ENCODE data around the gene LHX2.

The LHX2 gene

DNA sequence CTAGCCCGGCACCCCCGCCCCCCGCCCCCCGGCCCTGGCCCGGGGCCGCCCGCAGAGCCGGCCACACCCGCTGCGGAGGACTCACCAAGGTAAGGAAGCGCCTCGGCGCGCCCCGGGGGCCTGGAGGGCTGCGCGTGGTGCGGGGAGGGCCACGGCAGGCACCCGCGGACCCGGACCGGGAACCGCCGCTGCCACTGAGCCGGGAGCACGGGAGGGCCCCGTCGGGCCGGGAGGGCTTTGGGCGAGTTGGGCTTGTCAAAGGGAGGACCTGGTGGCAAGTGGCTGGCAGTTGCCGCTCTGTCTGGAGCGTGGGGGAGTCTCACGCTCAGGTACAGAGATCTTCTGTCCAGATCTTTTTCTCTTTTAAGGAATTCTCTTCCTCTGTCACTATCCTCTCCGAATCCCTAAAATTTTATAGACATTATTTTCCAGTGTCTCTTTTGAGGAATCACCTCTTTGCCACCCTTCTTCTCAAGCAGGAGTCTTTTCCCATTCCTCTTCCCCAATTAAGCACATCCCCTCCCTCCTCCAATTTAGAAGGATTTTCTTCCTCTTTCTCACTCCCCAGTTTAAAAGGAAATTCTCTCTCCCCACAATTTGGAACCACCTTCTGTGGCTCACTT, 11.3 kb upstream of the LHX2 start:
- peak; percentile 18 for DNase-seq

DNA sequence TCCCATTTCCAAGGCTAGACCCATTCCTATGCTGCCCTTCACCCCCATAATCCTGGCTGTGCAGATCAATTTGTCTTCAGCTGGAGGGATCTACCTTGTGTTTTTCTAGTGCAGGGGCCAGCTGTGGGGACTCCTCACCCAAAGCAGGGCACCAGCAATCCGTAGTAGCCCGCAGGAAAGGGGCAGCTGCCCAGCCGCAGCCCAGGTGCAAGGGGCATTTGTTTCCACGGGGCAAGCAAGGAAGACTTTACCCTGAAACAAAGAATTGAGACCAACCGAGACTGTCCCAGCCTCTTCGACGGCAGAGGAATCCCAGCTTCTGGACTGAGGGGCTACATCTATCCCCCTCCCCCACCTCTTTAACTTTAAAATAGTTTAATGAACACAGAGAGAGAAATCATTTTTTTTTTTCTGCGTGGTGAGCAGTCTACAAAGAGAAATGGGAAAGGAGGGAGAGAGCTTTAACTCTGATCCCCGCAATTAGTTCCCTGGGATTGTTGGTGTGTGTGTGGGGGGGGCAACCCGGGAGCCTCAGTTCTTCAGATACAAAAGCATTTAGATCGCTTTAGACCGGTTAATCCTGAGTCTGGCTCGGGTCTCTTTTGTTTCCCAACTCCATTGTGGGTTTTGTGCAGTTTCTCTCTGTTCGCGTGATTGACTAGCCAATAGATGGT, 10.6 kb upstream of the LHX2 start:
- peak; percentile 30 for DNase-seq

DNA sequence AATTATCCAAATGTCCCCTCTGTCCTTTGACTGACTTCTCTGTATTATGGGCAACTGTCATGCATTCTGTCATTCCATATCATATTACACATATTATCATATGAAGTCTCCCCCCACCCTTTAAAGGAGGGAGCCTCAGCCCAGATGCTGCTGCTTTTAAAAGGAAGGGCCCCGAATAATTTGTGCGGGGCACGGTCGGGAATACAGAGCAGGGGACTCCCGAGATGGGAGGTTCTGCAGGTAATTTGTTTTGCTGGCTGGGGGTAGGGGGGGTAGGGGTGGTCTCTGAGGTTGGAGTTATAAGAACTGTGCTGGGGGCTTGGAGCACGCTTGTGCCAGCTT, 10.1 kb upstream of the LHX2 start:
- DNase-seq = no peak

DNA sequence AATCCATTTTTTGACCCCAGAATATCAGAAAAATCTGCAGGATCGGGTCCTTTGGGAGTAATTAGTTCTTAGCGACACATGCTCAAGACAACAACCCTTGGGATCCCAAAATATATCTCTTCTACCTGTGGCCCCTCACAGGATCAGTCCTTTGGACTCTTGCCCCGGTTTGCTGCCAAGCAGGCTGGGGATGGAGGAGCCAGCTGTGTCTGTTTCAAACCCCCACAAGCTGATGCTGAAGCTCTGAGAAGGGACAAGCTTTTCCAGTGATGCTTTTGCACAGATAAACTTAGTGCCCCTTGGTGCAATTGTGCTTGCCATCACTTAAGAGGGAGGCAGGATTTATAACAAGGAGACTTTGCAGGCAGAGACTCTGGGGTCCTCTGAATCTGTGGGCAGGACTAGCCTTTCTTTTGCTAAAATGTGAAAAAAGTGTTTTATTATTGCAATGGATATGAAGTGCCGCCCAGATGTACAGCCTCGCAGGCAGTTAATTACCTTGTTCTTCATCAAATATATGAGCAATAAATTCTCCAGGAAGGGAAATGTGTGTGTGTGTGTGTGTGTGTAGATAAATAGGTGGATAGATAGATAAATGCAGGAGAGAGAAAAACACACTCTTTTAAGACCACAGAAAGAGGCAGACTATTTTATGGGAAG, 9.6 kb upstream of the LHX2 start:
- DNase-seq = no peak

DNA sequence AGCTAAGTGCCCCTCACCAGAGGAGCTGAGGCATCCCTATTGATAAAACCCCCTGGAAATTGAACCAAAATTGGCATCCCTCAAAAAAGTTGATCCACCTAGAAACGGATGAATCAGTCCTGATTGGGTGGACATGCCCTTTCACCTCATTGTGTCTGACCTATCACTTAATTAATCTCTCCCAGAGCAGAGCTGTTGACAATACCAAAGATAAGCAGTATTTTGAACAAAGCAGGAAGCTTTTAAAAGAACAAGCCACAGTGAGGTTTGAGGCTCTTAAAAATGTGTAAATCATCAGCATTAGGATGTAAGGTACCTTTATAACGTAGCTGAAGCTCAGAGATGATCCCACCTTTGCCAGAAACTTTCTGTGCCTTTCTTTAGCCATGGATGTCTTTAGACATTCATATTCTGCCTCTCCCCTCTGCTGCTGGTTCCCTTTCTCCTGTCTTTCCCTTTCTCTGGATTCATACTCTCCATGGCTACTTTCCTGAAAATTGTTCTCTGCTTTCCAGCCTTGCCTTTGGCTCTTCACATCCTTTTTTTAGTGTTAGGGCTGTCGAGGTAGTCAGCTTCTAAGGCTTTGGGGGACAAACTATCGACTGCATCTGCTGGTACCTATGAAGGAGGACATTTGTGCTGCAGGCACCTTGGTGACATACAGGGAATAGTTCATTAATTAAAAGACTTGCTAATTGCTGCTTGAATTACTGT, 7.8 kb upstream of the LHX2 start:
- no peak for DNase-seq

DNA sequence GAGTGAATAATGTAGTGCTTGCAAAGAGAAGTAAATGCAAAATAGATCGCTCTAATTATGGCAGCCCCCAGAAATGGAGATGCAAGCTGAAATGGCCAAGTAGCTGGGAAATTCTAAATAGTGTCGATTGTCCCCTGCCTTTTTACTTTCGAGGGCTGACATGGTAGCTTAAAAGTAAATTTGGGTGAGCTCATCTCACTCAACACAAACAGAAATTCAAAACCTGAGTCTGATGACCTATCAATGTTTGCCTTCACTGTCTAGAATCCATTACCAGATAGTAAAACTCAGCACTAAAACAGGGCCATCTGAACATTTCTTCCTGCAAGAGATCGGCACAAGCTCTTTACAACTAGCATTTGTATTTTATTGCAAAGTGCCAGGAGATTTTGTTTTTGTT, 7.0 kb upstream of the LHX2 start:
- DNase-seq = peak; percentile 85

DNA sequence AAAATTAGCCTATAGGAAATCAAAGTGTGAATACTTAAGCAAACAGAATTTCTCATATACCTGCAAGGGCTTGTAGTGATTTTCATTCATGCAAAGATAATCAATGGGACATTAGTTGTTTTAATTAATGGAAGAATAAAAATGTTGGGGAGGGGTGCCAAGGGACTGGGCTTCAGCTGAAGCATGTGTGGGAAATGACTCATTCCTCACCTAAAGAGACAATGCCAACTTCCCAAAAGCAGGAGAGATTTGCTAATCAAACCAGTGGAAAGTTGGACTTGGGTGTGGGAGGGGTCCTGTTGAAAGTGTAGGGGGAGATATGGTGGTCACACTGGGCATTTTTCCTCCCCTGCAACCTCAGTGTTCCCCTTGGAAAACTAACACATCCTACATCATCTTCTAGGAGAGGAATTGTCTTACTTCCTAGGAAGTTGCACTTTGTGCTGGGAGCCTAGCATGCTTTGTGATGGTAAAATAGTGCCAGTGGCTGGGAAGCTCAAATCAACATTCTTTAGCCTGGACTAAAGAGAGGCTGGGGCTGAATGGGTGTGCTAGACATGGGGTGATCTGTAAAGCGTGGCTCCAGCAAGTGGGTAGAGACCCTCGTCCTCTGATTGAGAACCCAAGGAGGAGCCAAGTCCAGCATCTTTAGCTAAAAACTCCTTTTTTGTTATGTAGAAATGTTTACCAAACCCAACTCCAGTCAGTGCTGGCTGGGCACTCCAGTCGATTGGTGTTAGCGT, 6.4 kb upstream of the LHX2 start:
- DNase-seq = no peak

DNA sequence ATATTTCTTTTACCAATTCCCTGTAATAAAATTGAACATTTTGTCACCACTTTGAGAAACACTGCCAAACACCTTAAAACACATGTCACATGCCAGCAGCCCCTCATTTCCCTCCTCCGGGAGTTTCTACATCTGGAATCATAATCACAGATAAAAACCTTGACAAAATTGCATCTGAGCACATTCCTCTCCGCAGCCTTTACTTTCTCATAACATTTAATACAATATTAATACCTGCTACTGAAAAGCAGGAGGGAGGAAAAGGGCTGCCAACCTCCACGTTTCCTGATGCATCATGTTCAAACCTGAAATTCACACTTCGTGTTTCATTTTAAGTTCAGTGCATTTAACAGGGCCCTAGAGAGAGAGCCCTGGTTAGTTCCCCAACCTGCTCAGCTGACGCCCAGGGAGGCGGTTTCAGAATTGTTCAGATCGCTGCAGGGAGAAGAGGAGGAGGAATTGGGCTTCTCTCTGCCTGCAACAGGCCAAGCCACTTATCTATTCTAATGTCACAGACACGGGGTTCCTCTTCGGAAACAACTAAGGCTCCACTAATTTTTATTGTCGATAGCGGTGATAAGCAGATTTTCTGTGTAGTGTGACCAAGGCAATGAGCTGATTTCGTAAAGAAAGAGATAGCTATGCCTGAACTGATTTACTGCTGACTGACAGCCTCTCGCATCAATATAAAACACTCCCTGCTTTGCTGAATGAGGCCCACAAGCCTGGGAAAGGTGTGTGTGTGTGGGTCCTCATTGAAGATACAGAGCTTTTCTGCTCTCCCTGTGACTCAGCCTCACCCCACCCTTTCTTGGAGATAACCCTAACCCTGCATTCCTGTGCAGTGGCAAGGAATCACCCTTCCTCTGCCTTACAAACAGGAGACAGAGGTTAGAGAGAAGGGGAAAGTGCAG, 4.9 kb upstream of the LHX2 start:
- DNase-seq = no peak

DNA sequence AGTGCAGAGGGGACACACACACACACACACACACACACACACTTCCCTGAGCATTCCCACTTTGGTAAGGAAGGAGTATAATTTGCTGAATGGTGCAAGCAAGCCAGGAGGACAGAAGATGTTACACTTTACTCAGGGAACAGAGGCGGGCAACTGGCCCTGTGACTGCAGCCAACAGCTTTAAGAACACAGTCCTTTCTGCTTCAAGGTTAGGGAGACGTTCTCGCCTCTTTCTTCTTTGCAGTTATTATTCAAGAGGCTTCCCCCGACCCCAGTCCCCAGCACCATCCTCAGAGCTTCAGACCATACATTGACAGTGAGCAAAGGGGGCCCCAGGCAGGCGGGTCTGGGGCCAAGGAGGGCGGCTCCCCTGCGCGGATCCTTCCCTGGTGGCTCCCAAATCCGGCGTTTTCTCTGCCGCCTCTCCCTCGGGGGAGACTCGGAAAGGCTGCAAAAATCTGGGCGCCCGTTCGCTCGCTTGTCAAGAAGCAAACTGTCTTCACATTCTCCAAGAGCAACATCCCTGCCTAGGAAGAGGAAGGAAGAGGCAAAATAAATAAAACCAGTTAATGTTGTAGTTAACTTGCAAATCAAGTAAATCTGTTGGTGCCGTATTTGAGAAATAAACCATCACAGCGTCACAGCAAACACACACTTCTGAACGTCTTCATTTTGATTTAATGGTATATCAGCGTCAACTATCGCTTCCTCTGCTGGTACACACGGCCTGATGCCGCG, 3.8 kb upstream of the LHX2 start:
- DNase-seq = no peak

DNA sequence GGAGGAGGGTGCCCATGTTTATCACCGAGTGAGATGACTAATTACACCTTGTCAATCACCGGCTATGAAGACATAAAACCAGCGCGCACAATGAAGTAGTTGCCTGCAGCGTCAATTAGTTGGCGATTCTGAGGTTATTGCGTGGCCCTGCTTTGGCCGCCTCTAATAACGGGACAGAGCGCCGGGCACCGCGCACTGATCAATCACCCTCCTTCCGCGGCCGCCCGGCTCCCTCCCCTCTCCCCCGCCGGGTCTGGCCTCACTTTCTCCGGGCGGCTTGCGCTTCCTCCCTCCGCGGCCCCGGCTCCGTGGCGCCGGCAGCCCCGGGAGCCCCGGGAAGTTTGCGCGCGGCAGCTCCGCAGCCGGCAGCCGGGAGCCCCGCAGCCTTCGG, 3.3 kb upstream of the LHX2 start:
- DNase-seq = peak; percentile 34

DNA sequence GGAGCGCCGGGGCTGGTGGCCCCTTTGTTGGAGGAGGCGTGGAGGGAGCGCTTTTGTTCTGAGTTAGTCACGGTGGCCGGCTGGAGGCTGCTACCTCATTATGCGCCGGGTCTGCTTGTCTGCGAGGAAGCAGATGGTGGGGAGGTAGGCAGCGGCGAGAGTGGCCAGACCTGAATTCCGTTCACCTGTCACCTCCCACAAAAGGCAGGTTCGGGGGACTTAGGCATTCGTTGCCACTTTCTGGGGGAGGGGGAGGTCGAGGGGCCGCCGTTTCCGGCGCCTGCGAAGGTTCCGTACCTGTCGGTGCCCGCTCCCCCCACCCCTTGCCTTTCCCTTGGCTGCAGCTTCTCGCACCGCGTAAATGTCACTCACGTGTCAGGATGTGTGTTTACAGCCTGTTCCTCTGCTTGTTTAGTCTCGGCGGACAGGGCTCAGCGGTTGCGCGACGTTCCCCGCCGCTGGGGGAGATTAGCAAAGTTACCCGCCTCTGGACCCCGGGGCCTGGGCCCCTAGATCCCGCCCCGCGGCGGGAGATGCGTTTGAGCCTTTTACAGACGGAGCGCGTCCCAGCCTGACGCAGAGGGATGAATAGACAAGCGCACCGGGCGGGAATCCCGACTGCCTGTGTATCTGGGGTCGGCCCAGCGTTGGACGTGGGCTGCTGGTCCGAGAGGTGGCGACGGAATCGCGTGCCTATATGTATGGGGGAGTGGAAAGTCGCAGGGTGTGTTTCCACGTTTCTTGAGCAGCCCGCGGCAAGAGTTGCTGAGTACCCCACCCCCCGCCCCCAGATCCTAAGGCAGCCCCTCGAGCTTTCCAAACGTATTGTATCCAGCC, 2.7 kb upstream of the LHX2 start:
- DNase-seq = peak; percentile 35

DNA sequence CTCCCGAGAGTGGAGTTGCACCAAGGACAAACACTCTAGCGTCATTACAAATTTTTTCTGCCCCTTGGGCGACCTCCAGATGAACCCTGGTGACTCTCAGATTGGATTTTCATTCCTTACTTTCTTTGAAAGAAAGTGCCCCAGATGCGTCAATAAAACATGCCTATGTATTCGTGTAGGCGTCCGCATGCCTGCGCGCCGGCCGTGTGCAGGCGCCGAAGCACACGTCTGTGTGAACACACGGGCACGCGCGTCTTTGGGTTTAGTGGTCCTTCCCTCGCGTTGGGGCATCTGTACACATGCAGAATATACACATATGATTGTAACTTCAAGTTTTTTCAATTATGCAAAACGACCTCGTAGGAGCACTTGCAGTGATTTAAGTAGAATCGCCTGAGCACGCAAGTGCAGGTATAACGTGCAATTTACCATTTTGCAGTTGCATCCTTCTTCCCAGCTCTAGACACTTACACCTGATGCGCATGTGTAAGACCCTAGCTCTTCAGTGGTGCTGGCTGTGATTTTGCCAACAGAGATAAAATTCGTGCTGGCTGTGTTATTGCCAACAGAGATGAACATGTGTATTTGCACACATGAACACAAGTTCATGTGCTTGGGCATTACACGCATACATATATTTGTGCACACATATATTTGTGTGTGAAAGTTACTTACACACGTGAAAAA, 1.9 kb upstream of the LHX2 start:
- no peak for DNase-seq

DNA sequence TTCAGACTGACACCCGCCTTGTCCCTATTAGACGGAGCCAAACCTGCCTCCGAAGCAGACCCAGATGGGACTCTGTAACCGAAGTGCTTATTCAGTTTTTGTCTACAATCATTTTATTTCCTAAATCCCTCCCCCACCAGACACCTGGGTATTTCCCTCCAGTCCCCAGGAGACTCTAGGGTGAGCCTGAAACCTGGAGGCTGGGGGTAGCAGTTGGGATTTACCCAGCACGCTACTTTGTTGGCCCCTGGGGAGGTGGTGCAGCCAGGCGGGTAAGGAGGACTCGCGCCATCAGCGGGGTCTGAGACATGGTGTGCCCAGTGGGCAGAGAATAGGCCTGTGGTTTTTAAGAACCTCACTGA, 1.3 kb upstream of the LHX2 start:
- DNase-seq = no peak

DNA sequence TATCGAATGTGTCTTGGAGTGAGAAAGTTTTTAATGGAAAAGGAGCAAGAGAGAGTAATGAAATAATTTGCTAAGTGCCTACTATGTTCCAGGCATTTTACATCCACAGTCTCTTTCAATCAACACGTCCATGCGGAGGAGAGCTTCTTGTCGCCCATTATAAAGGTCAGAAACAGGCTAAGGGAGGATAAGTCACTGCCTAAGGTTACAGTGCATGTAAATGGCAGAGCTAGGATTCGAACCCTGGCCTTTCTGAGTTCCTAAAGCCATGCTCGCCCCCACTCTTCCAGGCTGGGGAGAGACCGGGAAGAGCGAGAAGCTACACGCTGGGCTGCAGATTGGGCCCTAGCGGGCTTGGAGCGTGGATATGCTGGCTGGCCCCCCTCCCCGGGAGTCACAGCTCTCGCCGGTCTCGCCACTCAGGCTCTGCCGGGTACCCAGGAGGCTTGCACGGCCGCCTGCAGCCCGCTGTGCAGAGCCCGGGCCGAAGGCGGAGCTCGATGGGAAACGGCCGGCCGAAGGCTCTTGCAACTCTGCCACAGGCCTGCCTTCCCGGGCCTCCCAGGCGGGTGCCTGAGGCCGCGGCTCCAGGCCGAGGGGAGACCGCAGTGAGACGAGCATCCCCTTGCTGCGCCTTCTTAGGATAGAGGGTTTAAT, 775 bp upstream of the LHX2 start:
- no peak for DNase-seq

DNA sequence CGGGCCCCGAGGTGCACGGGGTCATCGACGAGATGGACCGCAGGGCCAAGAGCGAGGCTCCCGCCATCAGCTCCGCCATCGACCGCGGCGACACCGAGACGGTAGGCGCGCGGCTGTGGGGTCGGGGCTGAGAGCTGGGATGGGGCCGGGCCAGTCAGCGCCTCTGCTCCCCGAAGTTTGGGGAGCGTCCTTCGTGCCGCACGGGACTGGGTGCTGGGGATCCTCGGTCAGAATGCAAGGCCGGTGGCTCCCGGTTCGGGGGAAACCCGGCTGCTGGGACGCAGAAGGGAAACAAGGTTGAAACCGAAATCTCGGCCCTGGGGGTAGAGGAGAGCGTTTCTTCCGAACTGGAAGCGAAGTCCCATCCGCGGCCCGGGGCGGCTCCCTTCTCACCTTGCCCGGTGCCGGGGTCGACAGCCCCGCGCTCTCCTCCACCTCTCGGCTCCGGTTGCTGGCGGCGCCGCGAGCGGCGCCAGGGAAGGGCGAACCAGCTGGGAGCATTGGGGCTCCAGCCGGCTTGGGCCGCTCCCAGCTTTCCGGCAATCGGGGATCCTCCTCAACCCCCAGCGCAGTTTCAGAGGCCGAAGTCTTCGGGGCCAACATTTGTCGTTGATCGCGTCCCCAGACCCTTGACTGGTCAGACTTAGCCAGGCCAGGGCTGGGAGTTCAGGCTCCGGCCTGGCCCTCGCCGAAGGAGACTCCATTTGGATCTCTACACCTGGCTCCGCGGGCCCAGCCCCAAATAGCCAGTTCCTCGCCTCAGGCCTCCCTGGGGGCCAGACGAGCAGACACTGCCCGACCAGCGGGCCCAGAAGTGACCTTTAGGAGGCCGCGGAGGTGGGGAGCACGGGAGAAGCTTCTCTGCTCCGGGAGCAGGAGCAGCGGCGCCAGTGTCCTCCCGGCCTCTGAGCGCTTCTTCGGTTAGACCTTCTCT, 1.1 kb downstream of the LHX2 start:
- DNase-seq = no peak

DNA sequence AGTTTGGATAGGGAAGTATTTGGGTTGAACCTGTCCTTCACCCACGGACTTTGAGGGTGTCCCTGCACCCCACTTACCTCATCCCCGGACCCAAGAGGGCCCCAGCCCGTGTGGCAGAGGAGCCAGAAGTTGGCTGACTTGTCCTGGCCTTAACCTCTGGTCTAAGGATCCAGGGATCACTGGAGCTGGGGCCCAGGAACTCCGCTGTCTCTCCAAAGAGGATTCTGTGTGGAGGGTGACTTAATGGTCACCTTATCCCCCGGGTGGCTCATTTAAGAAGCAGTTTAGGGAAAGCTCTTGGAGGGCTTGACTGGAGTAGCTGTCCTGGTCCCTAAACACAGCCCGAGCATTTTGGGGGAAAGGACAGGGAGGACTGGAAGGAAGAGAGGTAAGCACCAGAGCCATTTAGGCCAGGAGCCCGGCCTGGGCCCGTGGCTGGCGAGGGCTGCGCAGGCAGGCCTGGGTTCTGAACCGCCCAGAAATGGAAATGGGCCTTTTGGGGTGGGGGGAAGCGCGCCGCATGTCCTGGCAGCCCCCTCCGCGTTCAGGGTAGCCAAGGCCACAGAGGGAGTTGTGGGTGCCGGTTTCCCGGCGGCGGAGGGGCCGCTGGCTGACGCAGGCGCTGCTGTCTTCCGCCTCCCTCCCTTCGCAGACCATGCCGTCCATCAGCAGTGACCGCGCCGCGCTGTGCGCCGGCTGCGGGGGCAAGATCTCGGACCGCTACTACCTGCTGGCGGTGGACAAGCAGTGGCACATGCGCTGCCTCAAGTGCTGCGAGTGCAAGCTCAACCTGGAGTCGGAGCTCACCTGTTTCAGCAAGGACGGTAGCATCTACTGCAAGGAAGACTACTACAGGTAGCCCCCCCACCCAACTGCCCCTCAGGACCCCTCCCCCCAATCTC, 2.0 kb downstream of the LHX2 start:
- DNase-seq = no peak

All from NCI-H748 treated with DMSO at 0.1 percent for 48 hours (cell line).